Stimulated activated naive B cell treated with anti-CD40 and anti-IgM and Interleukin-4, amounts not matched to agents 10 μg/mL and 1 μg/mL and 100 μg/mL, for 72 hours (primary cell): ENCODE data around the gene CCDC33.

ENCODE experiments used
- ATAC-seq, 2 donors: fragments of 150-1000 bp; cut with Tn5 transposase; replicated peaks; 2 replicates each; pipeline ENCODE4 v1.10.0; 2021; ENCODE audit warnings: moderate library complexity in 1 of 2
- DNase-seq: peaks from one replicate; pipeline ENCODE4 v3.0.0; 2021
- H3K27ac Mint-ChIP-seq: one replicate; pipeline ENCODE4 v1.8.0; 2022; ENCODE audit warnings: mild to moderate bottlenecking, mixed read lengths
- H3K27me3 Mint-ChIP-seq, 2 donors: one replicate each; pipeline ENCODE4 v1.8.0; 2022; ENCODE audit warnings: mixed read lengths in 2 of 2
- H3K36me3 Mint-ChIP-seq, 2 donors: one replicate each; pipeline ENCODE4 v1.8.0; 2022; ENCODE audit warnings: mixed read lengths in 2 of 2, mild to moderate bottlenecking in 1 of 2
- H3K4me1 Mint-ChIP-seq, 2 donors: one replicate each; pipeline ENCODE4 v1.8.0; 2022; ENCODE audit warnings: mixed read lengths in 2 of 2, mild to moderate bottlenecking in 1 of 2
- H3K4me3 Mint-ChIP-seq, 2 donors: one replicate each; pipeline ENCODE4 v1.8.0; 2022; ENCODE audit warnings: mild to moderate bottlenecking in 2 of 2, mixed read lengths in 2 of 2, moderate library complexity in 1 of 2
- H3K9me3 Mint-ChIP-seq, 2 donors: one replicate each; pipeline ENCODE4 v1.8.0; 2022; ENCODE audit warnings: mixed read lengths in 2 of 2, mild to moderate bottlenecking in 1 of 2

CCDC33 gene

GRCh38 chr15:74370471-74370870 lies 134.3 kb downstream of the CCDC33 start:
- Mint-ChIP-seq H3K27me3 (peaks cover 35 to 59% of the 10 kb centered on the region in 2 donors), H3K9me3 (no peaks in the 10 kb centered on the region), H3K27ac (no peak overlapping the region), H3K36me3 (no peaks in the 10 kb centered on the region), H3K4me1 (peaks cover 8 to 28% of the 10 kb centered on the region in 2 donors), H3K4me3 (no peak overlapping the region)
- no peak for DNase-seq
- ATAC-seq = no peak

GRCh38 chr15:74373056-74373650 lies 137.0 kb downstream of the CCDC33 start:
- Mint-ChIP-seq H3K9me3 (no peaks in the 10 kb centered on the region), H3K27ac (no peak overlapping the region), H3K4me3 (peak overlapping the region; percentile 89 to 91), H3K27me3 (peaks cover 25 to 32% of the 10 kb centered on the region in 2 donors), H3K4me1 (peaks cover 24 to 52% of the 10 kb centered on the region in 2 donors), H3K36me3 (no peaks in the 10 kb centered on the region)
- ATAC-seq (no peak), DNase-seq (no peak)

GRCh38 chr15:74373731-74374647 lies 137.9 kb downstream of the CCDC33 start:
- peaks cover 28 to 60% of the 10 kb centered on the region in 2 donors for H3K4me1 Mint-ChIP-seq
- peak overlapping the region; percentile 89 to 91 for H3K4me3 Mint-ChIP-seq
- peak overlapping the region; percentile 78 for H3K27ac Mint-ChIP-seq
- no peaks in the 10 kb centered on the region for H3K9me3 Mint-ChIP-seq
- peaks cover 19 to 24% of the 10 kb centered on the region in 2 donors for H3K27me3 Mint-ChIP-seq
- H3K36me3 Mint-ChIP-seq = no peaks in the 10 kb centered on the region
- peak; percentile 86 for DNase-seq
- ATAC-seq = peak; percentile 86 to 90

GRCh38 chr15:74374648-74375302 lies 138.6 kb downstream of the CCDC33 start:
- Mint-ChIP-seq H3K9me3 (no peaks in the 10 kb centered on the region), H3K36me3 (no peaks in the 10 kb centered on the region), H3K4me3 (peak overlapping the region; percentile 89 to 91), H3K27ac (peak overlapping the region; percentile 89), H3K4me1 (peaks cover 32 to 68% of the 10 kb centered on the region in 2 donors), H3K27me3 (peaks cover 14 to 17% of the 10 kb centered on the region in 2 donors)
- ATAC-seq = peak in 1 of 2 donors; percentile 0
- no peak for DNase-seq

- Mint-ChIP-seq H3K27me3 (peaks cover 11 to 13% of the 10 kb centered on the region in 2 donors), H3K27ac (peak overlapping the region; percentile 89), H3K9me3 (no peaks in the 10 kb centered on the region), H3K4me1 (peaks cover 32 to 72% of the 10 kb centered on the region in 2 donors), H3K36me3 (no peaks in the 10 kb centered on the region), H3K4me3 (peak overlapping the region in 1 of 2 donors; percentile 89)
- ATAC-seq (peak; percentile 54 to 55), DNase-seq (peak; percentile 82)
These were observed 139.2 kb downstream of the CCDC33 start for GRCh38 chr15:74375303-74375693.

GRCh38 chr15:74376226-74376625 lies 140.1 kb downstream of the CCDC33 start:
- H3K9me3 Mint-ChIP-seq = no peaks in the 10 kb centered on the region
- H3K27me3 Mint-ChIP-seq = peaks cover 6 to 7% of the 10 kb centered on the region in 2 donors
- peaks cover 41 to 82% of the 10 kb centered on the region in 2 donors for H3K4me1 Mint-ChIP-seq
- H3K36me3 Mint-ChIP-seq = peaks cover 0 to 5% of the 10 kb centered on the region in 2 donors
- ATAC-seq (no peak), DNase-seq (no peak)
- H3K4me3 Mint-ChIP-seq = peak overlapping the region in 1 of 2 donors; percentile 1
- no peak overlapping the region for H3K27ac Mint-ChIP-seq

- peaks cover 3 to 4% of the 10 kb centered on the region in 2 donors for H3K27me3 Mint-ChIP-seq
- H3K4me1 Mint-ChIP-seq = peaks cover 49 to 89% of the 10 kb centered on the region in 2 donors
- H3K4me3 Mint-ChIP-seq = no peak overlapping the region
- no peak for DNase-seq
- peaks cover 0 to 5% of the 10 kb centered on the region in 2 donors for H3K36me3 Mint-ChIP-seq
- peak overlapping the region; percentile 82 for H3K27ac Mint-ChIP-seq
- H3K9me3 Mint-ChIP-seq = no peaks in the 10 kb centered on the region
- no peak for ATAC-seq
These were observed 140.9 kb downstream of the CCDC33 start for GRCh38 chr15:74376825-74377581.

- Mint-ChIP-seq H3K27ac (peak overlapping the region; percentile 86), H3K4me1 (peaks cover 58 to 98% of the 10 kb centered on the region in 2 donors), H3K36me3 (peaks cover 0 to 5% of the 10 kb centered on the region in 2 donors), H3K27me3 (peaks cover 0 to 2% of the 10 kb centered on the region in 2 donors), H3K9me3 (no peaks in the 10 kb centered on the region), H3K4me3 (peak overlapping the region in 1 of 2 donors; percentile 5)
- no peak for DNase-seq
- ATAC-seq = no peak
These were observed 142.0 kb downstream of the CCDC33 start for GRCh38 chr15:74377831-74378766.

- DNase-seq = no peak
- Mint-ChIP-seq H3K27me3 (no peaks in the 10 kb centered on the region), H3K9me3 (no peaks in the 10 kb centered on the region), H3K4me1 (peaks cover 61 to 98% of the 10 kb centered on the region in 2 donors), H3K27ac (peak overlapping the region; percentile 86), H3K36me3 (peaks cover 0 to 5% of the 10 kb centered on the region in 2 donors), H3K4me3 (peak overlapping the region; percentile 5 to 15)
- ATAC-seq = peak; percentile 4 to 15
These were observed 142.7 kb downstream of the CCDC33 start for GRCh38 chr15:74378848-74379247.

GRCh38 chr15:74380361-74381189 lies 144.4 kb downstream of the CCDC33 start:
- ATAC-seq (no peak), DNase-seq (no peak)
- Mint-ChIP-seq H3K9me3 (no peaks in the 10 kb centered on the region), H3K27me3 (no peaks in the 10 kb centered on the region), H3K4me3 (peak overlapping the region; percentile 55 to 58), H3K27ac (peak overlapping the region; percentile 91), H3K4me1 (peaks cover 72 to 98% of the 10 kb centered on the region in 2 donors), H3K36me3 (peaks cover 0 to 5% of the 10 kb centered on the region in 2 donors)

- peak overlapping the region; percentile 91 for H3K27ac Mint-ChIP-seq
- ATAC-seq (no peak), DNase-seq (no peak)
- H3K4me3 Mint-ChIP-seq = no peak overlapping the region
- no peaks in the 10 kb centered on the region for H3K9me3 Mint-ChIP-seq
- H3K4me1 Mint-ChIP-seq = peaks cover 76 to 99% of the 10 kb centered on the region in 2 donors
- H3K27me3 Mint-ChIP-seq = no peaks in the 10 kb centered on the region
- H3K36me3 Mint-ChIP-seq = peaks cover 1 to 5% of the 10 kb centered on the region in 2 donors
These were observed 145.0 kb downstream of the CCDC33 start for GRCh38 chr15:74381190-74381453.

- no peak for DNase-seq
- Mint-ChIP-seq H3K9me3 (no peaks in the 10 kb centered on the region), H3K27ac (peak overlapping the region; percentile 91), H3K4me1 (peaks cover 76 to 99% of the 10 kb centered on the region in 2 donors), H3K4me3 (no peak overlapping the region), H3K27me3 (no peaks in the 10 kb centered on the region), H3K36me3 (peaks cover 1 to 5% of the 10 kb centered on the region in 2 donors)
- ATAC-seq = no peak
These were observed 145.4 kb downstream of the CCDC33 start for GRCh38 chr15:74381481-74381880.
